ENCODE results near the gene GAREM1.

DNA sequence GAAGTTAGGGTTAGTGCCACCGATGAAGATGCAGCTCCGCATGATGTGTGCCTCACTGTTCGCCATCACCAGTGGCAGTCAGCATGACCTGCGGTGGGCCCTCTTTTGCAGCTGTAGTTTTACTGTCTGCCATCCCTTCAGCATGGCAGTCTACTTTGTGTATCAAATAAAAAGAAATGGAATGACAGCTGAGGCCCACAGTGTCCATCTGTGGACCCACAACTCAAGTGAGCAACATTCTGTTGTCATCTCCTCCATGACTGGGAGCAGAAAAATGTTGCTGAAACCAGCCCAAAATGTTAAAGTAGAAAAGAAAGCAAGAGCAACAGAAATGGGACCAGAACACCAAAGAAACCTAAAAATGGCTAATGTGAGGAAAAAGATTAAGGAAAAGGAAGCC lies 152.1 kb downstream of the GAREM1 start:
- TF ChIP-seq POLR2A (IDR thresholded peaks at IDR 0.05): no peak
- TF ChIP-seq, protein P1, sequence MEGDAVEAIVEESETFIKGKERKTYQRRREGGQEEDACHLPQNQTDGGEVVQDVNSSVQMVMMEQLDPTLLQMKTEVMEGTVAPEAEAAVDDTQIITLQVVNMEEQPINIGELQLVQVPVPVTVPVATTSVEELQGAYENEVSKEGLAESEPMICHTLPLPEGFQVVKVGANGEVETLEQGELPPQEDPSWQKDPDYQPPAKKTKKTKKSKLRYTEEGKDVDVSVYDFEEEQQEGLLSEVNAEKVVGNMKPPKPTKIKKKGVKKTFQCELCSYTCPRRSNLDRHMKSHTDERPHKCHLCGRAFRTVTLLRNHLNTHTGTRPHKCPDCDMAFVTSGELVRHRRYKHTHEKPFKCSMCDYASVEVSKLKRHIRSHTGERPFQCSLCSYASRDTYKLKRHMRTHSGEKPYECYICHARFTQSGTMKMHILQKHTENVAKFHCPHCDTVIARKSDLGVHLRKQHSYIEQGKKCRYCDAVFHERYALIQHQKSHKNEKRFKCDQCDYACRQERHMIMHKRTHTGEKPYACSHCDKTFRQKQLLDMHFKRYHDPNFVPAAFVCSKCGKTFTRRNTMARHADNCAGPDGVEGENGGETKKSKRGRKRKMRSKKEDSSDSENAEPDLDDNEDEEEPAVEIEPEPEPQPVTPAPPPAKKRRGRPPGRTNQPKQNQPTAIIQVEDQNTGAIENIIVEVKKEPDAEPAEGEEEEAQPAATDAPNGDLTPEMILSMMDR (IDR thresholded peaks at IDR 0.05): no peak
